ENCODE data around the gene SDK1.

GRCh38 chr7:4211261-4211660 lies 910.2 kb downstream of the SDK1 start:
- TF ChIP-seq CTCF (IDR thresholded peaks at IDR 0.05) (no peak), POLR2A (IDR thresholded peaks at IDR 0.05) (no peak)

Data from uterus (tissue), 2 donors.